Activated T-helper 2 cell treated with anti-CD3 and anti-CD28 coated beads, Interferon-gamma antibody, Interleukin-2, Interleukin-4, amounts not matched to agents 10 μg/mL and 5 μg/mL and 100 μg/mL, durations not matched to agents 14 hours and 24 hours and 36 hours (primary cell): ENCODE data around the gene ITGBL1. TPM values are rescaled to one million over a fixed set of nuclear protein-coding genes. Genes with fewer than 3 reads are reported as not detected.

ENCODE experiments used
- DNase-seq: peaks from one replicate; pipeline ENCODE4 v3.0.0; 2021; ENCODE audit warnings: low spot score
- H3K27ac Mint-ChIP-seq: one replicate; pipeline ENCODE4 v1.8.0; 2021; ENCODE audit warnings: mixed read lengths
- H3K27me3 Mint-ChIP-seq: one replicate; pipeline ENCODE4 v1.8.0; 2021; ENCODE audit warnings: low read depth, mixed read lengths
- H3K36me3 Mint-ChIP-seq: one replicate; pipeline ENCODE4 v1.8.0; 2021; ENCODE audit warnings: low read depth, mixed read lengths
- H3K4me1 Mint-ChIP-seq: one replicate; pipeline ENCODE4 v1.8.0; 2021; ENCODE audit warnings: low read depth, mixed read lengths
- H3K4me3 Mint-ChIP-seq: one replicate; pipeline ENCODE4 v1.8.0; 2021; ENCODE audit warnings: low read depth, mild to moderate bottlenecking, moderate library complexity, mixed read lengths
- H3K9me3 Mint-ChIP-seq: one replicate; pipeline ENCODE4 v1.8.0; 2021; ENCODE audit warnings: mixed read lengths
- intact Hi-C: fragments of 100-400 bp; cut with micrococcal nuclease; formaldehyde crosslinking; loops from one replicate; pipeline ENCODE4 v1.15.1; 2023
- total RNA-seq: library from RNA; stranded (reverse); gene quantifications from 2 replicates; pipeline ENCODE4 v1.2.3, GENCODE V29; 2022

The ITGBL1 gene
- total RNA-seq, 1 donor from 2014 or later = not detected

DNA sequence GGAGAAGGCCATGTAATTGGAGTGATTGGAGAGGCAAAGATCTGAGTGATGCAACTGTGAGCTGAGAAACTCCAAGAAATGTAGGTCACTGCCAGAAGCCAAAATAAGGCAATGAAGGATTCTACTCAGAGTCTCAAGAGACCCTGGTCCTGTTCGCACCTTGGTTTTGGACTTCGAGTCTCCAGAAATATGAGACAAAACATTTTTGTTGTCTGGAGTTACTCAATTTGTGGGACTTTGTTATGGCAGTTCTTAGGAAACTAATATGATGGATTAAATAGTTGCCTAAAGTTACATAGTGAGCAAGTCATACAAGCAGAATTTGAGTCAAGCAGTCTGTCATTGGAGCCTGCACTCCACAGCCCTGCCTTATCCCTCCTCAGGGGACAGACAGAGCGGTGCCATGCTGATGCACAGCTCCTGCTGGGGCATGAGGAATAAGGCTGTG is 104.2 kb downstream of the ITGBL1 start:
- no peak for DNase-seq
- Mint-ChIP-seq H3K36me3 (no peaks in the 10 kb centered on the region), H3K27ac (no peak overlapping the region), H3K9me3 (no peaks in the 10 kb centered on the region), H3K4me1 (no peaks in the 10 kb centered on the region), H3K27me3 (peaks cover 2% of the 10 kb centered on the region), H3K4me3 (no peak overlapping the region)
- intact Hi-C loops = no loop called here

DNA sequence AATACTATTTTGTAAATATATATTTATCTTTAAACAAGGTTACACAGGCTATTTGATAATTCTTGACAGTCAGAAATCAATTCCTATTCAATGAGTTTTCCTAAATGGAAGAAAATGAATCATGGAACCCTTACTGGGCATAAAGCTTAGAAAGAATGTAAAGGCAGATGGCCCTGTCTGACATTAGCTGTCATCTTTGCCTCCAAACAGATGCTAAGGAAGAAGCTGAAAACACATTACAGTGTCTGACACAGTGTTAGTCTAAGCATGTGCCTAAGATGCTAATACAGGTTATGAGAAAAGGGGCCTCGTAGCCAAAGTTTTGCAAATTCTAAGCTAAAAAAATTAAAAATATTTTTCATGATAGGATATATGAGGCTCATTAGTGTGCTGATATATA is 112.8 kb downstream of the ITGBL1 start:
- Mint-ChIP-seq H3K4me1 (no peaks in the 10 kb centered on the region), H3K27ac (no peak overlapping the region), H3K27me3 (peaks cover 2% of the 10 kb centered on the region), H3K4me3 (no peak overlapping the region), H3K9me3 (no peaks in the 10 kb centered on the region), H3K36me3 (no peaks in the 10 kb centered on the region)
- intact Hi-C loops = no loop called here
- no peak for DNase-seq

DNA sequence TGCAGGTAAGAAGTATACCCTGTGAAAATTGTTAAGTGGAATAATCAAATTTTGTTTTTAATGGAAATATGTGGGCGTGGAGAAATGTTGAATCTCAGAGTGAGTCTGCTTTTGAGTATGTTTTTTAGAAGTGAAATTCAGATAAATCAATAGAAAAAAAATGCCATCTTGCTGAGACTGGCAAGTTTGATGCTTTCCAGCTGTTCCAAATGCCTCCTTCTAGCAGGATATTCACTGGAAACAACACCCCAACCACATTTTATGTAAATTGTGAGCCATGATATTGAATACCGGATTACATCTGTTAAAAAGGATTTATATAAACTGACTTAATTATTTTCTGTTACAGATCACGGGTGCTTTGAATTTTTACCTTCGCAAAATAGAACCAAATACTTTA is 115.4 kb downstream of the ITGBL1 start:
- Mint-ChIP-seq H3K9me3 (no peaks in the 10 kb centered on the region), H3K27me3 (no peaks in the 10 kb centered on the region), H3K4me1 (no peaks in the 10 kb centered on the region), H3K36me3 (no peaks in the 10 kb centered on the region), H3K4me3 (no peak overlapping the region), H3K27ac (no peak overlapping the region)
- intact Hi-C loops = no loop called here
- DNase-seq = no peak

DNA sequence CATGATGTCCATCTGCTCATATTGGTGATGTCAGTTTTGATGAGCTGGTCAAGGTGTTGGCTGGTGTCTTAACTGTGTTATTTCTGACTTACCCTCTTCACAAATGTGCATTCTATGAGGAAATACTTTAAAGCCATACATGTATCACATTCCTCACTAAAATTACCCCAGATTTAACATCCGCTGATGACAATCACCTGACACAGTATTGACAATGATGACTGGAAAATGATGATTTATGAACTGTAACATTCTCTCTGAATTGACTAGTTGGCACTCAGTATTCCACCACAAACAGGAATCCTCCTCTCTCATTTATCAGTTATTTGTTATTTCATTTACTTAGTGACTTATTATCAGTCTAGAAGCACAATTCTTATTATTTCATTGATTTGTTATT is 117.3 kb downstream of the ITGBL1 start:
- intact Hi-C loops = no loop called here
- no peaks in the 10 kb centered on the region for H3K27me3 Mint-ChIP-seq
- H3K4me3 Mint-ChIP-seq = no peak overlapping the region
- H3K4me1 Mint-ChIP-seq = no peaks in the 10 kb centered on the region
- H3K36me3 Mint-ChIP-seq = no peaks in the 10 kb centered on the region
- H3K9me3 Mint-ChIP-seq = no peaks in the 10 kb centered on the region
- DNase-seq = no peak
- H3K27ac Mint-ChIP-seq = no peak overlapping the region

DNA sequence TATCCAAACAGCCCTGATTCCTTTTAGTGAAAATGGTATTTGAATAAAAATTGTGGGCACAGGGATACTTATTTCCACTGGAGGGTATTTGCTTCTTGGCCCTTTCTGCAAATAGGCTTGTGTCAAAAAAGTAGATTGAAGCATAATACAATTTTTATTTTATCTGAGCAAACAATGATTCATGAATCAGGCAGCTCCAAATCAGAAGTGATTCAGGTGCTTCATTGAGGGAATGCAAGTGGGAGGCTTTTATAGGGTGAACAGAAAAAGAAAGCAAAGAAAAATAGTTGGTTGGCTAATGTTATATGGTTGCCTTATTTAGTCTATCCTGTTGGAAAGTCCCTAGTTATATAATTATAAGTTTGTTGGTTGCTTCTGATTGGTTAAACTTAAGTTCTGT is 117.9 kb downstream of the ITGBL1 start:
- Mint-ChIP-seq H3K4me3 (no peak overlapping the region), H3K9me3 (no peaks in the 10 kb centered on the region), H3K36me3 (no peaks in the 10 kb centered on the region), H3K4me1 (no peaks in the 10 kb centered on the region), H3K27ac (no peak overlapping the region), H3K27me3 (no peaks in the 10 kb centered on the region)
- intact Hi-C loops = no loop called here
- no peak for DNase-seq

DNA sequence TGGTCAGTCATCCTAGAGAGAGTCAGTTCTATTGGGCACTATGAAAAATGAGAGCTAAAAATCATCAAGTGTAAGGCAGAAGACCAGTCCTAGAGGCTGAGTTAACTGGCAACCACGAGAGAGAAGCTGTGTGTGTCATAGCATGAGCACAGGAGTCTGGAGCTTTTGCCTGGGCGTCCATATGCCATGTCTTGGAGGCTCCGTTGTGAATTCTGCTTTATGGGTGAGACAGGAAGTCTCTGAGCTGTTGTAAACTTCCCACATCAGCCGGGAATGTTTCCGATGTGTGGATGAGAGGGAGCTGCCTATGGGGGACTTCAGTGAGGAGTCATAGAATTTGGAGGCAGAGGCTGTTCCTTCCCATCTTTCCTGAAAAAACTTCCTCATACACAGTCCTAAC is 120.0 kb downstream of the ITGBL1 start:
- Mint-ChIP-seq H3K27ac (no peak overlapping the region), H3K27me3 (peaks cover 1% of the 10 kb centered on the region), H3K9me3 (no peaks in the 10 kb centered on the region), H3K36me3 (no peaks in the 10 kb centered on the region), H3K4me1 (no peaks in the 10 kb centered on the region), H3K4me3 (no peak overlapping the region)
- DNase-seq = no peak
- intact Hi-C loops = no loop called here

DNA sequence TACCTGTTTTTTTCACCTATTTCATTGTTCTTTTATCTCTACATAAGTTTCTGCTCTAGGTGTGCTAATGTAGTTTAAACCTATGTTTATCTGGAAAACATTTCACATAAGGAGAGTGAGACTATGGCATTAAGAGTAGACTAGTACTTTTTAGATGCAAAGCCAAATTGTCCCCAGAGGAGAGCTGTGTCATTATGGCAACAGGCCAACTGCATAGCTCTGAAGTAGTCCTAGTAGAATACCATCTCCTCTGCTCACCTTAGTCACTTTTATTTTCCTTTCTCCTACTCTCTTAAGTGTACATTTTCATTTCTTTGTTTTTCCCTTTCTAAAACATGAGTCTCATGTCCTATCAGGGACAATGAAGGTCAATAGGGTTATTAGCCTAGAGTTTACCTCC is 123.1 kb downstream of the ITGBL1 start:
- H3K27ac Mint-ChIP-seq = no peak overlapping the region
- no peak overlapping the region for H3K4me3 Mint-ChIP-seq
- no peak for DNase-seq
- H3K9me3 Mint-ChIP-seq = no peaks in the 10 kb centered on the region
- no peaks in the 10 kb centered on the region for H3K4me1 Mint-ChIP-seq
- peaks cover 3% of the 10 kb centered on the region for H3K27me3 Mint-ChIP-seq
- no peaks in the 10 kb centered on the region for H3K36me3 Mint-ChIP-seq
- intact Hi-C loops = no loop called here

DNA sequence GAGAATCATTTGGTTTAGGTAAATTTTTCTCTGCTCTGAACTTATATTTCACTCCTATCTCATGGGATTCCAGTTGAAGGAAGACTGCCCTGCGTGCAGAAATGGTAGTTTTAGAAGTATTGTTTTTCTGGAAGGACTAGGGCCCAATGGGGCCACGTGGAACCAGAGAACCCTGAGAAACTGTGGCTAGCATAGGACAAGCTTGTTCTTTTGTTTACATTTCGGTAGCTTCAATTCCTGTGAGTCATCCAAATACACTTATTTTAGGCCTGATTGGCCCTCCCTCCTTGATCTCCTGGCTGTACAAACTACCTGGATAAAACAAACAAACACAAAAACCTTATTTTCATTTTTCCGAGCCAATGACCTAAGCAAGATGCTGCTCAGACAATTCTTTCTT is 124.0 kb downstream of the ITGBL1 start:
- peaks cover 3% of the 10 kb centered on the region for H3K27me3 Mint-ChIP-seq
- no peak overlapping the region for H3K4me3 Mint-ChIP-seq
- no peaks in the 10 kb centered on the region for H3K4me1 Mint-ChIP-seq
- no peak overlapping the region for H3K27ac Mint-ChIP-seq
- no peaks in the 10 kb centered on the region for H3K9me3 Mint-ChIP-seq
- H3K36me3 Mint-ChIP-seq = no peaks in the 10 kb centered on the region
- no peak for DNase-seq
- intact Hi-C loops = no loop called here

DNA sequence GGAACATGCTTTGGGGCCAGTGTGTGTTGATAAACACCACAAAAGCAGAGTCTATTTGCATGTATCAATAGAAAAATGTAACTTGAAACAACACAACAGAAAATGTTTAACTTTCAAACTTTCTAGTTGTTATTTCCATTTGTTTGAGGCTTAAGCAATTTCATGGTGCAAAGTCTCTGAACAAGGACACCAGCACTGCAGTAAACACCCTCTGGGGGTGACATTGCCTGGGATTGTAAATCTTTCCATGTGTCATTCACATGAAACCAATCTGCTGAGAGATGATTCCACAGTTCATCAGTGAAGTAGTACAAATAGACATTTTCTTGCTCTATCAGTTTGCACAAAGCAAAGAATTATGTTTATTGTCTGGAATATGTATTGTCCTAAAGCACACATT is 124.5 kb downstream of the ITGBL1 start:
- H3K9me3 Mint-ChIP-seq = no peaks in the 10 kb centered on the region
- peaks cover 3% of the 10 kb centered on the region for H3K27me3 Mint-ChIP-seq
- H3K4me3 Mint-ChIP-seq = no peak overlapping the region
- intact Hi-C loops = no loop called here
- no peaks in the 10 kb centered on the region for H3K4me1 Mint-ChIP-seq
- no peak for DNase-seq
- no peaks in the 10 kb centered on the region for H3K36me3 Mint-ChIP-seq
- H3K27ac Mint-ChIP-seq = no peak overlapping the region

DNA sequence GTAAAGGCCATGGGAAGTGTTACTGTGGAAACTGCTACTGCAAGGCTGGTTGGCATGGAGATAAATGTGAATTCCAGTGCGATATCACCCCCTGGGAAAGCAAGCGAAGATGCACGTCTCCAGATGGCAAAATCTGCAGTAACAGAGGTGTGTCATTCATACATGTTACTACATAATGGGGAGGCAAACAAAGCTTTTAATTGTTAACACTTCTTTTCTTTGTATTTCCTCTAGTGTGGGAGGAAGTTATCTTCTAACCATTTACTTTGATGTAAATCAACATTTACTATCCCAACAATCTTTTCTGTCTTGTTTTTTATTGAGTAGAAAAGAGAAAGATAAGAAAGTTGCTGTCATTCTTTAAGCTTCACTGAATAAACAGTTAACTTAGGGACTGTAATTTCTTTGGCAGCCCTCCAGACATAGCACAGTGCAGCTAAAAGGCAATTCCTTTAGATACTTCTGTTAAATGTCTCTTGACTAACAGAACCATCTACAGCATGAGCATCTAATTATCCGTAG is 126.9 kb downstream of the ITGBL1 start:
- intact Hi-C loops = no loop called here
- H3K27ac Mint-ChIP-seq = no peak overlapping the region
- no peaks in the 10 kb centered on the region for H3K4me1 Mint-ChIP-seq
- no peak overlapping the region for H3K4me3 Mint-ChIP-seq
- no peaks in the 10 kb centered on the region for H3K36me3 Mint-ChIP-seq
- no peak for DNase-seq
- H3K9me3 Mint-ChIP-seq = no peaks in the 10 kb centered on the region
- peaks cover 3% of the 10 kb centered on the region for H3K27me3 Mint-ChIP-seq

DNA sequence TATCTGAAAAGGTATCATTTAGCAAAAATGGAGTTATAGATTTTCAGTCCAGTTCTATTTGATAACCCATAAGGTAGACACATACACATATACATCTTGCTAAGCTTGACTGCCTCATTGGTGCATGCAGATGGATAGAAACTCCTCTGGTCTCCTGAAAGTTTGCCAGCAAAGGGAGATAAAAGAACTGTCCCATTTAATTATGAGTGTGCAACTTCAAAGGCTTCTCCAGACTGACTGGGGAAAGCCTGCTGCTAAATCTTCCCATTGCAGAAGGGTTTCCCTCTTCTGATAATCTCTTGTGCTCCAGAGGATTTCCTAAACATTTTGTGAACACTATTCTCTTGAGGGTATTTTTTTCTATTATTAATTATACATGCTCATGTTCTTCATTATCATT is 131.9 kb downstream of the ITGBL1 start:
- Mint-ChIP-seq H3K4me3 (no peak overlapping the region), H3K27ac (no peak overlapping the region), H3K36me3 (no peaks in the 10 kb centered on the region), H3K27me3 (no peaks in the 10 kb centered on the region), H3K4me1 (no peaks in the 10 kb centered on the region), H3K9me3 (no peaks in the 10 kb centered on the region)
- intact Hi-C loops = no loop called here
- no peak for DNase-seq

DNA sequence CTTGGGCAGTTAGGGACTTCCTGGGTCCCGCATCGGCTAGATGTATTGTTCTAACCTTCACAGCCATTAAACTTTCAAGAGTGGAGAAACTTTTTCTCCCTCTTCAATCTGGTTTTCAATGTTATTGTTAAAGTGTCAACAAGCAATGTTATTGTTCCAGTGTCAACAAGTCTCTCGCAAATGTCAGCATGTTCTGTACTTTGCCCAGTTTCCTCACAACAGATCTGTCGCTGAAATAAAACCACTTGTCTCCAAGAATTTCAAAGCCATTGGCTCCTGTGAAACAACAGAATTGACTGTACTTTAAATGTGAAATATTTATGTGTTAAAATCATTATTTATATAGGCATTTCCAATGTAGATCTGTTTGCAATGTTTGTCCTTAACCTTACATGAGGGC is 138.0 kb downstream of the ITGBL1 start:
- no peak overlapping the region for H3K4me3 Mint-ChIP-seq
- no peaks in the 10 kb centered on the region for H3K9me3 Mint-ChIP-seq
- intact Hi-C loops = no loop called here
- no peaks in the 10 kb centered on the region for H3K27me3 Mint-ChIP-seq
- DNase-seq = no peak
- no peaks in the 10 kb centered on the region for H3K4me1 Mint-ChIP-seq
- H3K27ac Mint-ChIP-seq = no peak overlapping the region
- H3K36me3 Mint-ChIP-seq = no peaks in the 10 kb centered on the region

DNA sequence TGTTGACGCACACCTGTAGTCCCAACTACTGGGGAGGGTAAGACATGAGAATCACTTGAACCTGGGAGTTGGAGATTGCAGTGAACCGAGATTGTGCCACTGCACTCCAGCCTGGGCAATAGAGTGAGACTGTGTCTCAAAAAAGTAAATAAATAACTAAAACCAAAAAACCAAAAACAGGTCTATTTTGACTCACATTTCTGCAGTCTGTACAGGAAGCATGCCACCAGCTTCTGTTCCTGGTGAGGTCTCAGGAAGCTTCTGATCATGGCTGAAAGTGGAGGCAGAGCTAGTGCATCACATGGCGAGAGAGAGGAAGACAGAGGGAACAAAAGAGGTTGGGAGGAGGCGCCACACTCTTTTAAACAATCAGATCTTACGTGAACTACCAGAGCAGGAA is 142.5 kb downstream of the ITGBL1 start:
- H3K4me1 Mint-ChIP-seq = no peaks in the 10 kb centered on the region

DNA sequence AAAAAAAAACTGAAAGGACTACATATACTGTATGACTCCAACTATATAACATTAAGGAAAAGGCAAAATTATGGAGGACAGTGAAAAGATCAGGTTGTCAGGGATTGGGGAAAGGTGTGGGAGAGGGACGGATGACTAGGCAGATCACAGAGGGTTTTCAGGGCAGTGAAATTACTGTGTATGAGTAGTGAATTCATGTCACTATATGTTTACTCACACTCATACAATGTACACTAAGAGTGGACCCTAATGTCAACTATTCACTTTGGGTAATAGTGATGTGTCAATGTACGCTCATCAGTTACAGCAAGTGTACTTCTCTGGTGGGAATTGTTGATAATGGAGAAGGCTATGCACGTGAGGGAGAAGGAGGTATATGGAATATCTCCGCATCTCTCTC is 144.3 kb downstream of the ITGBL1 start:
- Mint-ChIP-seq H3K9me3 (no peaks in the 10 kb centered on the region), H3K4me1 (no peaks in the 10 kb centered on the region), H3K27me3 (no peaks in the 10 kb centered on the region), H3K27ac (no peak overlapping the region), H3K4me3 (no peak overlapping the region), H3K36me3 (no peaks in the 10 kb centered on the region)
- DNase-seq = no peak
- intact Hi-C loops = no loop called here

More for the DNA sequence above, 142.5 kb downstream of the ITGBL1 start:
- Mint-ChIP-seq H3K27me3 (no peaks in the 10 kb centered on the region), H3K9me3 (no peaks in the 10 kb centered on the region), H3K36me3 (no peaks in the 10 kb centered on the region), H3K27ac (no peak overlapping the region), H3K4me3 (no peak overlapping the region)
- intact Hi-C loops = no loop called here
- no peak for DNase-seq
